Fibroblast of the aortic adventitia (primary cell): ENCODE results near the gene ZNF878. TPM values are rescaled to one million over a fixed set of nuclear protein-coding genes. Genes with fewer than 3 reads are reported as not detected.
A peak's percentile ranks its signal among the peaks of the same experiment; 100 is the strongest.

Experiments
- DNase-seq: peaks from one replicate; pipeline ENCODE4 v3.0.0-alpha.2; 2010; ENCODE audit warnings: low read depth
- H3K4me3 ChIP-seq: 2 replicates; pipeline ENCODE4 v1.5.1; 2011; ENCODE audit warnings: low read depth, mild to moderate bottlenecking, control low read depth, low read length, moderate library complexity
- total RNA-seq: library from RNA; depleted of rRNA; stranded (reverse); fragments of >200 nt; gene quantifications from 2 replicates; pipeline ENCODE4 v1.2.3, GENCODE V29; 2012; ENCODE audit warnings: low replicate concordance
- TF ChIP-seq, protein P1 (sequence below): IDR thresholded peaks from 2 replicates; pipeline ENCODE4 v1.5.1; 2011; ENCODE audit warnings: mild to moderate bottlenecking, low read length, control low read depth, inconsistent platforms; ENCODE audit not compliant: insufficient read depth

ZNF878 gene
- not detected in 2 replicates for total RNA-seq

GRCh38 chr19:12052497-12053169 lies at the start of gene ZNF878:
Gene ZNF878 (minus strand): TSS chr19:12052961. CDS start chr19:12052801, 160 bp downstream.
- TF ChIP-seq, protein P1, sequence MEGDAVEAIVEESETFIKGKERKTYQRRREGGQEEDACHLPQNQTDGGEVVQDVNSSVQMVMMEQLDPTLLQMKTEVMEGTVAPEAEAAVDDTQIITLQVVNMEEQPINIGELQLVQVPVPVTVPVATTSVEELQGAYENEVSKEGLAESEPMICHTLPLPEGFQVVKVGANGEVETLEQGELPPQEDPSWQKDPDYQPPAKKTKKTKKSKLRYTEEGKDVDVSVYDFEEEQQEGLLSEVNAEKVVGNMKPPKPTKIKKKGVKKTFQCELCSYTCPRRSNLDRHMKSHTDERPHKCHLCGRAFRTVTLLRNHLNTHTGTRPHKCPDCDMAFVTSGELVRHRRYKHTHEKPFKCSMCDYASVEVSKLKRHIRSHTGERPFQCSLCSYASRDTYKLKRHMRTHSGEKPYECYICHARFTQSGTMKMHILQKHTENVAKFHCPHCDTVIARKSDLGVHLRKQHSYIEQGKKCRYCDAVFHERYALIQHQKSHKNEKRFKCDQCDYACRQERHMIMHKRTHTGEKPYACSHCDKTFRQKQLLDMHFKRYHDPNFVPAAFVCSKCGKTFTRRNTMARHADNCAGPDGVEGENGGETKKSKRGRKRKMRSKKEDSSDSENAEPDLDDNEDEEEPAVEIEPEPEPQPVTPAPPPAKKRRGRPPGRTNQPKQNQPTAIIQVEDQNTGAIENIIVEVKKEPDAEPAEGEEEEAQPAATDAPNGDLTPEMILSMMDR: no peak
- H3K4me3 ChIP-seq: peak within 1 kb of the TSS; percentile 81
- DNase-seq: peak; percentile 71

DNA sequence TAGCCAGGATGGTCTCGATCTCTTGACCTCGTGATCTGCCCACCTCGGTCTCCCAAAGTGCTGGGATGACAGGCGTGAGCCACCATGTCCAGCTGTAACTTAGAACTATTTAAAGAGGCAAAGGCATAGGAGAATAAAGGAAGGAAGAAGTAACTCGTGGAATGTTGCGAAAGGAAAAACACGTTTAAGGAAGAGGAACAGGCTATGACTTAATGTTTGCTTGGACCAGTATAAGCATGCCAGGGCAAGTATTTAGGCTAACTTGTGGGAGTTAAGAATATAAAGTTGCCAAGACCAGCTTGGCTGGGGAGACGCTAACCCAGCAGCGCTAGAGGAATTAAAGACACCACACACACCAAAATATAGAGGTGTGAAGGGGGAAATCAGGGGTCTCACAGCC lies 45.3 kb upstream of the ZNF878 start:
- TF ChIP-seq, protein P1: no peak

GRCh38 chr19:12095111-12095790 lies 42.5 kb upstream of the ZNF878 start:
- TF ChIP-seq, protein P1: no peak
- DNase-seq: peak; percentile 12
- H3K4me3 ChIP-seq: no peak overlapping the region

More for the DNA sequence above, 45.3 kb upstream of the ZNF878 start:
- no peak for DNase-seq
- H3K4me3 ChIP-seq: no peak overlapping the region

DNA sequence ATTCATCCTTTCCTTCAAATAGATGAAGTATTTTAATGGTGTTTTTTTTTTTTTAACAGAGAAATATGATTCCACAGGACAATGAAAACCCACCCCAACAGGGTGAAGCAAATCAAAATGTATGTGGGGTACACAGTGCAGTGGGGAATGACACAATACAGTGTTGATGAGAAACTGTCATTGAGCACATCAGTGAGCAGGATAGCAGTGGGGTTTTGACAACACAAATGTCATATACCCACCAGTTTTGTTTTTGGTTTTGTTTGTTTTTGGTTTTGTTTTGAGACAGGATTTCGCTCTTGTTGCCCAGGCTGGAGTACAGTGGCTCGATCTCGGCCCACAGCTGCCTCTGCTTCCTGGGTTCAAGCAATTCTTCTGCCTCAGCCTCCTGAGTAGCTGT lies 41.0 kb upstream of the ZNF878 start:
- DNase-seq: no peak

DNA sequence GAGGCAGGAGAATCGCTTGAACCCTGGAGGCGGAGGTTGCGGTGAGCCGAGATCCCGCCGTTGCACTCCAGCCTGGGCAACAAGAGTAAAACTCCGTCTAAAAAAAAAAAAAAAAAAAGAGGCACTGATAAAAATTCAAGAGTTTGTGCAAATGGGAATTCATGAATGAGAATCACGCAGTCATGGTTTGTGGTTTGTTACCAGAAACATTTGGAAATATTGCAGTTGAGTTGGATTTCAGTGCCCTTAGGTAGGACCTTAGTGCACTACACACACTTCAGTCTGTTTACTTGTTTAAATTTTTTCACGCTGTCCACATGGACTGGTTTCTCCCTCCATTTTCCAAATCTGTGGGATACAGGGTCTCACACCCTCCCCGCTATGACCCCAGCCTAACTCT lies 40.2 kb upstream of the ZNF878 start:
- TF ChIP-seq, protein P1: no peak
- peak overlapping the region; percentile 75 for H3K4me3 ChIP-seq
- peak; percentile 20 for DNase-seq

More for the DNA sequence above, 41.0 kb upstream of the ZNF878 start:
- no peak overlapping the region for H3K4me3 ChIP-seq
- TF ChIP-seq, protein P1: no peak

DNA sequence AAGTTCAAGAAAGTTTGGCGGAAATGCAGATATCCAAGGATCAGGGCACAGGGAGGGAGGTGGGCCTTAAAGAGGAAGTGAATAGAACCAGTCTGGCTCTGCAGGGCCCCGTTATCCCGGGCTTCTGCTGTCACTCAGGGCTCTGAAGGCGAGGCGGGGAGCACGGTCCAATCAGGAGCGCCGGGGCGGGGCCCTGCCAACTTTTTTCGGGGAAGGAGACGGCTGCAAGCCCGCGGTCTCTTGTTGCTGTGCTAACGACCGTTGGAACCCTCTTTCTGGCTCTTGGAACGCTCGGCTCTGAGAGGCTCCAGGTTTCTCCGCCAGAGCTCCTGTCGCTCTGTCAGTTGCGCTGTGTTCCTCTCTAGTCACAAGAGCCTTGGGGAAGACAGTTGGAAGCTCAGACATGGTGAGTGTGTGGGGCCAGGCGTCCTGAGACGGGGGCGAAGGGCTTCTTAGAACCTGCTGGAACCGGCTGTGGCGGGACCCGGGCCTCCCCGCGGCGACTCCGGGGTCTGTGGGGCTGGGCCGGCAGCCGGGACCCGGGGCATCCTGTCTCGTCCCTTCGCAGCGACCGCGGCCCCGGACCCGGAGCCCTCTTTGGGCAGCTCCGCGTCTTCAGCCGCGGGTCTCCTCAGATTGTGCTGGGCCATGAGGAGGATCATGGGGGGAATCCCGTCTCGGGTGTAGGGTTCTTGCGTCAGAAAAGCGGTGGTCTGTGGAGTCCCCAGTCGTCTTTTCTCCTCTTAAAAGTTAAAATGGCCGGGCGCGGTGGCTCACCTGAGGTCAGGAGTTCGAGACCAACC lies 39.5 kb upstream of the ZNF878 start:
- DNase-seq: peak; percentile 79
- peak overlapping the region; percentile 75 for H3K4me3 ChIP-seq
- TF ChIP-seq, protein P1: no peak
